Skin epidermis (tissue), 12 donors: ENCODE data around the gene RTRAF.
A peak's percentile ranks its signal among the peaks of the same experiment; 100 is the strongest.

Source experiments
- H3K27ac ChIP-seq, 21 experiments: fragments of 200-600 bp; sonication (generic) in 11 of 21; one replicate each; pipeline ENCODE4 v1.5.0; 2020; ENCODE audit warnings: mild to moderate bottlenecking in 3 of 21, inconsistent platforms in 2 of 21, moderate library complexity in 2 of 21
- H3K4me3 ChIP-seq, 7 experiments: fragments of 200-600 bp; sonication (generic) in 2 of 7; one replicate each; pipeline ENCODE4 v1.5.0; 2020; ENCODE audit warnings: inconsistent platforms in 2 of 7, mild to moderate bottlenecking in 2 of 7, moderate library complexity in 1 of 7

RTRAF gene

DNA sequence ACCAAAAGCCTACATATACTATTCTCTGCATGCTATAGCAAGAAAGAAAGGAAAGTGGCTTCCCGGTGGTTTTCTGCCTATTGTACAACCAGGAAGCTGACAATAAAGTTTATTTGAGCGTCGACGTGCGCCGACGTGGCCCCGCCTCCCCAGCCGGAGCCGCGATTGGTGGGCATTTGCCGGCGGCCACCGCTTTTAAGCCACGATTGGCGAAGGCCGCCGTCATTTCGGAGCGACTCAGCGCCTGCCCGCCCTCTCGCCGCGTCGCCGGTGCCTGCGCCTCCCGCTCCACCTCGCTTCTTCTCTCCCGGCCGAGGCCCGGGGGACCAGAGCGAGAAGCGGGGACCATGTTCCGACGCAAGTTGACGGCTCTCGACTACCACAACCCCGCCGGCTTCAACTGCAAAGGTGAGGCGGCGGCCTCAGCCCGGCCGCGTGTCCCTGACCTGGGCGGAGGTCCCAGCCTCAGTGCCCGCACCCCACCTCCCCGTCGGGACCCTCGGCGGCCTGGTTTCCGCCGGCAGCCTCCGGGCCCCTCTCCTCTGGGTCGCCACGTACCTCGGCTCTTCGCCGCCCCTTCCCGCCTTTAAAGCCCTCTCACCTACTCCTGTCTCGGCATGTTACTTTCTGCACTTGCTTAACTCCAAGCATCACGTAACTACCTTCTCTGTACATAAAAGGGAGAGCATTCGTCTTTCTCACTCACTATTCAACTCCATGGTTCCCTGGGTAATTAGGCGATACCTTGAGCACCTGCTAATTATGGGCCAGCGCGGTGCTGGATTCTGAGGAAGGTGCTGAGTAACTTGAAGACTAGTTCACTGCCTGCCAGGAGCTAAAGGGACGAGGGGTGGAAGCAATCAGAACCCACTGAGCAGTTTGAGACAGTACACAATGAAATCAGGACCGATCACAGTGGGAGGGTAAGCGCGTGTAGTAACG is at the start of gene RTRAF:
RTRAF (plus strand) TSS at position 254 of the 942 bp plus-strand sequence; CDS start at position 348, 94 bp downstream.
- peak within 1 kb of the TSS; percentile 80 to 98 (median 93) for H3K27ac ChIP-seq
- peak within 1 kb of the TSS; percentile 82 to 94 (median 89) for H3K4me3 ChIP-seq

DNA sequence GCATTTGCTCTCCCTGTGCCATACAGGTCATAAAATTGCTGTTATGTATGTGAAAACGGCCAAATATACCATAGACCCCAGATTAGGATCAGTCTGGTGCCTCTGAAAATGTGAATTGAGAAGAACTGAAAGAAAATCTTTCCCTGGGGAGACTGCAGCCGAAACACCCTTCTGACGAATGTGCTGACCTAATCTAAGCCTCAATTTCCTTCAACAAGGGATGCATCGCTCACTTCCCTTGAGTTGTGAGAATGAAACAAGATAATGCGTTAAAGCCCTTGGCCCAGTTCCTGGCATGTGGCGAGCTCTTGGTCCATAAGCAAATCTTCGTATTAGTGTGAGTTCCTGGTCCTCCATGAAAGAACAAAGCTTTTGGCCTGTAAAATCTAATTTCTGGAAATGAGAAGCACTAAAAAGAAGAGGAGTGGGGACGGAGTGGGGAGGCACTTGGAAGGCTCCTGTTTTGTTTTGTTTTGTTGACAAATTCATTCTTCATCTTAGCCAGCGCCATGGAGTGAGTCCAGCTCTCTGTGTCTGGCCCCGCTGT is 49.5 kb upstream of the RTRAF start:
- Histone ChIP-seq H3K27ac (no peak overlapping the region), H3K4me3 (no peak overlapping the region)

DNA sequence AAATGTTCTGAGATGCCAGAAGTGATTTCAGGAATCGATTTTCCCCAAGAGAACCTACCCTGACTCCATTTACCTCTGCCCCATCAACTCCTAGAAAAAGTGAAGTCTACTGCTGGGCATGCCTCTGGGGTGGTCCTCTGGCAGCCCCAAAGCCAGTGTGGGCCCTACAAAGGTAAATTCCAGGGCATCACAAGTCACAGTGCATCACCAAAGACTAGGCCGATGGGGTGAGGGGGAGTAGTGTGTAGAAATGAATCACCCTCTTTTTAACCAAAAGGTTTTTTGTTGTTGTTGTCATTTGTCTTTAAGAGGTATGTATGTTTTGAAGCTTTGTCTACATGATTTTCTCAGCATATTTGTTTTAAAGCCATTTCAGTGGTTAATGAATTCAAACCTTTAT is 46.4 kb upstream of the RTRAF start:
- Histone ChIP-seq H3K27ac (no peak overlapping the region), H3K4me3 (no peak overlapping the region)

DNA sequence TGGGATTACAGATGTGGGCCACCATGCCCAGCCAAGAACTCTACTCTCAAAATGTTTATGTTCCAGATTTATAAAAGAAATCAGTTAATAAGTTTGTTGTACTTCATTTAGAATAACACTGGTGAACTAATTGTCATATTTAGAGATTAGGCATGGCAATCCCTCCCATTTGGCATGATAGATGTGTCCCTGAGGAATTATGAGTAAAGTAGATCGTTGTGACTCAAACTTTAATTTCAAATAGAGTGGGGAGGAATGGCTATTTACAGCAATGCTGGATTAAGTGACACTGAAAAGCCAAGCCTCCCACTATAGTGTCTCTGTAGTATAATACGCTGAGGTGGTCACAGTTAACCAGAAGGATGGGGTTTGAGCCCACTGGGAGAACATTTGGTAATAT is 39.3 kb upstream of the RTRAF start:
- Histone ChIP-seq H3K4me3 (no peak overlapping the region), H3K27ac (no peak overlapping the region)

DNA sequence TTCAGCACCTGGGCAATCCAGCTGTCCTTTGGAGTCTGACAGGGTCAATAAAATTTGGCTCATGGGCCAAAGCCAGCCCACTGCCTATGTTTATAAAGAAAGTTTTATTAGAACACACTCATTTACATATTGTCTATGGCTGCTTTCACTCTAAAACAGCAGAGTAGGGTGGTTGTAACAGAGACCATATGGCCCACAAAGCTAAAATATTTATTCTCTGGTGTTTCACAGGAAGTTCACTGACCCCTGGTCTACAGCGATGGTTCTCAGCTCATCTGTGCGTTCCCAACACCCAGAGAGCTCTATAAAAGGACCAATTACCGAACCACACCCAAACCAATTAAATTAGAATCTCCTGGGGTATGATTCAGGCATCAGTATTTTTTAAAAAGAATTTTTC is 37.7 kb upstream of the RTRAF start:
- Histone ChIP-seq H3K4me3 (no peak overlapping the region), H3K27ac (no peak overlapping the region)

DNA sequence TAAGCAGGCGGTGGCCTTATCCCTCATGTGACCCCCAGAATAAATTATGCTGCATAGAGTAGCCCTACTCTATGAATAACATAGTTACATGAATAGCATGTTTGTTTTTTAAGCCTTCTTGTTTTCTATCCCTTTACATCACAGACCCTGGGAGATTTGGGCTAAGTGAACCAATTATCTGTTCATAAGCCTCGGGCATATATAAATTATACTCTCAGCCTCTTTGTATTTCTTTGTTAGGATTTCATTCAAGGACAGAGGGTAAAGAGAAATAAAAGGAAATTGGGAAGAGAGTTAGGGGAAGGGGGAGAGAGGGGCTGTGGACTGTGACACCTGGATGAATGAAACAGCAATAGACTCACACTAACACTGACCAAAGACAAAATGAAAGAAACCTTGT is 35.3 kb upstream of the RTRAF start:
- H3K4me3 ChIP-seq, result no peak overlapping the region
- no peak overlapping the region for H3K27ac ChIP-seq

DNA sequence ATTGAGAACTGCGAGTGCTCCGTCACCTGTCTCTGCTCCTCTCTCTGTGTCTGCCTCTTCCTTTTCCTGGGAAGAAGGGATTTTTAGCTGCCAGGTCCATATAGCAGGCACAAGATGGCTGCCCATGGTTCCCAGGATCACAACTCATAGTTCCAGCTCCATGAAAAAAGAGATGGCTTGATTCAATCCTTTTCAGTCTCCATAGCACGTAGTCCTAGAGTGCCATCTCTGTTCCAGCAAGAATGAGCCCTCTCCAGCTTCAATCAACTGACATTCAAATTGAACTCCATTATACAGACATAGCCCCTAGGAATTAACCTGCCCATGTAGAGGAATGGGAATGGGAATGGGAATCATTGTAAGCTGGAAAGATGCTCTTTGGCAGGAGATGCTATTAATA is 34.7 kb upstream of the RTRAF start:
- H3K4me3 ChIP-seq, result no peak overlapping the region
- H3K27ac ChIP-seq, result no peak overlapping the region

DNA sequence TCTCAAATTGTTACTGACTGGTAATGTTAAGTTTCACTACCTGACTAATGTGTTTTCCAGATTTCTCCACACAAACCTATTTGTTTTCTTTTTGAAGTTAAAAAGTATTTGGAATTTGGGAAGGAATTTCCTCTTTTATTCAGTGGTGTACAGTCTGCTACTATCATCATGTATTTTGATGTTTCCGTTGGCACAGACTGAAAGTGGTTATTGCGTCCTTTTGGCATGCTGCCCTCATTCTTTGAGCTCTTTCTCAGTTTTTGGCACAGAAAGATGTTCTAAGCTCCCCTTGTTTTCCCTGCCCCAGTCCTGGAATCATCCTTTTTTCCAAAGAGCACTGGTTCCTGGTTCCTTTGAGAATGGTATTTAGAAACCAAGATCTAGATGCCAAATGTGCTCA is 31.4 kb upstream of the RTRAF start:
- no peak overlapping the region for H3K27ac ChIP-seq
- H3K4me3 ChIP-seq, result no peak overlapping the region

DNA sequence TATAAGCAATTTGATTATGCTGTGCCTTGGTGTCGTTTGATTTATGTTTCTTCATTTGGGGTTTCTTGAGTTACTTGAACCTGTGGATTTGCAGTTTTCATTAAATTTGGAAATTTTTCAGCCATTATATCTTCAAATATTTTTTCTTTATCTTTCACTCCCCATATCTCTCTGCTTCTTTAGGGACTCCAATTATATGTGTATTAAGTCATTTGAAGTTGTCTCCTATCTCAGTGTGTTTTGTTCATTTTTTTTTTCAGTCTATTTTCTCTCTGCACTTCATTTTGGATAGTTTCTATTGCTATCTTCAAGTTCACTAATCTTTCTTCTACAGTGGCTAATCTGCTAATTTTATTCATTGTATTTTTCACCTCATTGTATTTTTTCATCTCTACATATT is 29.4 kb upstream of the RTRAF start:
- H3K27ac ChIP-seq, result no peak overlapping the region
- H3K4me3 ChIP-seq, result no peak overlapping the region

DNA sequence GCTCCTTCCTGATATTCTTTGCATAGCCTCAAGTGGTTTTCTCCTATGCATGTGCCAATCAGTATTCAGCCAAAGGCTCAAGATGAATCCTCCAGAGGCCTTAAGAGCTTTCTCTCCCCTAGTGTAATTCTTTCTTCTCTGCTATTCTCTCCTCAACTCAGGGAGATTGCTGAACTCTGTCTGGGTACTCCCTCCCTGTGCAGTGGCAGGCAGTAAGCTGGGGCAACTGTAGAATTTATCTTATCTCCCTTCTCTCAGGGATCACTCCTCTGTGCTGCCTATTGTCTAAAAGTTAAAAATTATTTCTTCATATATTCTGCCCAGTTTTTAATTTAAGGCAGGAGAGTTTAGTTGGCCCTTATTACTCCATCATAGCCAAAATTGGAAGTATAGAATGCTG is 28.5 kb upstream of the RTRAF start:
- H3K4me3 ChIP-seq, result no peak overlapping the region
- H3K27ac ChIP-seq, result no peak overlapping the region

DNA sequence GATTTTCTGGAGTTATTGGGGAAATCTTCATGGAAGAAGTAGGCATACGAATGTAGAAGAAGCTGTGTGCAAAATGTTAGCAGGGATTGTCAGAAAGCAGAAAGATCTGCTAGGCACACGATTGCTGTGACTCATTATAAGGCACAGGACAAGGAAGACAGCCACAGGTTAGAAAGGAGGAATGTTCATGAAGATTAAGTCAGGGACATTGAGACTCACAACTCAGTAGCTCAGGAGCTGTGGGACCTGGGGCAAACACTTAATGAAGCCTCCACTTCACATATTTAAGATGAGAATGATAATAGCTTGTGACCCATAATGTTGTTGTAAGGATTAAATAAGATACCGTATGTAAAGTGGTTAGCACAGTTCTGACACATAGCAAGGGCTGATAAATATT is 26.6 kb upstream of the RTRAF start:
- Histone ChIP-seq H3K4me3 (no peak overlapping the region), H3K27ac (no peak overlapping the region)

DNA sequence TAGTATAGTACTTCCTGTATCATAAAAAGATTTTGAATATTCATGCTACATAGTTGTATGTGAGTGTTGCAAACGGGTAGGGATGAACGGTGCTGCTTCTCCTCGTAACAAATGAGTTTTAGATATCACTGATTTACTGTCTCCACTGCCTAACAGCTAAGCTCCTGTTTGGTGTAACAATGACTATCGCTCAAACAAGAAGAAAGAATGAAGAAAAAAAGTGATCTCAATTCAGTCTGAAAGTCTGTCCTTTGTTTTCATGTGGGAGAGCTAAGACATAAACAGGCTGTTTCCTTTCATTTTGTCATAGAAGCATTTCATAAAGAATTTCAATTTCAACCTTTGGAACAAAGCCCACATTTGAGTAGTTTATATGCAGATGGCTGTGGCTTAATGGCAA is 26.1 kb upstream of the RTRAF start:
- no peak overlapping the region for H3K27ac ChIP-seq
- no peak overlapping the region for H3K4me3 ChIP-seq

DNA sequence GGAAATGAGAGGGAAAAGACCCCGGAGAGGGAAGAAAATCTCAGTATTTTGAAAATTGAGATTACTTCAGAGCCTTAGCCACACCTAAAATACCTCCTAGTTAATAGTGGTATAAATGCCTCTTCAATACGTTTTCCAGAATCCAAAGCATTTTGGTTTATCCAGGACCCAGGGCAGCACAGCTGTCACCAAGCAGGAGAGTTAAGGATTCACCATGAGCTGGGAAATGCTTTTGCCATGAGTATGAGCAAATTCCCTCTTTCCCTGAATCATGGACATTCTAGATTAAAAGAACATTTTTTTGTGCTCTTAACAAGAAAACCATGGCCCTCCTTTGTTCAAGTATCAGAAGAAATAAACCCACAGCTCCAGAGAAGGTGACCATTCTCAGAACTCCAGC is 21.8 kb upstream of the RTRAF start:
- no peak overlapping the region for H3K27ac ChIP-seq
- H3K4me3 ChIP-seq, result no peak overlapping the region

DNA sequence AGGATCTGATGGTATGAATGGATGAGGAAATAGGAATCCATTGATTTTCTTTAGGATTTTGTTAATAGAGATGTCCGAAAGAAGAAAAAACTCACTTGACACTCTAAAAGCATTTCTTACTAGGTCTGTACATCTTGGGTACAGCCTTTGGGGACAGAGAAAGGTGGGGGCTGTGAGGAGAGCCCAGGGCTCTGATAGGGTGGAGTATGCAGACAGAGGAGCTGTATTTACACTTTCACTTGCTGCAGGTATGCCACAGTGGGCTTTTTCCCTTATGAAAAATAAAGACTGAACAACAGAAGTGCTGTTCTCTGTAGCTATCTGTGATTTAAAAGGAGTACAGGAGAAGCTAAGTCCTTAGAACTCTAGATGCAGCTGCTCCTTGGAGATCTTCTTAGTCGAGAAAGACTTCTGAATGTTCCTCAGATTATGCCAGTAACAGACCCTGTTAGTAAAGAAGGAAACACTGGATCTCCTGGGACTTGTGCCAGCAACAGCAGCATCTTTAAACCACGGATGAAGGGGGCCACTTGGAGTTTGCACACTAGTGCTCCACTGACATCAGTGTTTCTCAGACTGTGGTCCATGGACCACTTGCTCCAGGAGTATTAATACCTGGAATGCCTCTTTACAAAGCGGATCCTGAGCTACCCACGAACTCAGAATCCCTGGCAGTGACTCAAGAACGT is 19.4 kb upstream of the RTRAF start:
- Histone ChIP-seq H3K27ac (no peak overlapping the region), H3K4me3 (no peak overlapping the region)

DNA sequence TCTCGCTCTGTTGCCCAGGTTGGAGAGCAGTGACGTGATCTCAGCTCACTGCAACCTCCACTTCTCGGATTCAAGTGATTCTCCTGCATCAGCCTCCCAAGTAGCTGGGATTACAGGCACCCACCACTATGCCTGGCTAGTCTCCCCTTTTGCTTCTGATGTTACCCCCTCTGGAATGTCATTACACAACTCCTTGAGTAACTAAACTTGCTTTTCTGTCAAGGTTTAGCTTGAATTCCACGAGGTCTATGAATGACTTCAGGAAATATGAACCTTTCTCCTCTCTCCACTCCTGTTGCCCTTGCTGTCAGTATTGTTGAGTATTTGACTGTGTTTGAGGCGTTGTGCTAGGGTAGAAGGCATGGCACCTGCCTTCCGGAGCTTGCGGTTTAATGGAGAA is 16.8 kb upstream of the RTRAF start:
- no peak overlapping the region for H3K4me3 ChIP-seq
- H3K27ac ChIP-seq, result no peak overlapping the region

DNA sequence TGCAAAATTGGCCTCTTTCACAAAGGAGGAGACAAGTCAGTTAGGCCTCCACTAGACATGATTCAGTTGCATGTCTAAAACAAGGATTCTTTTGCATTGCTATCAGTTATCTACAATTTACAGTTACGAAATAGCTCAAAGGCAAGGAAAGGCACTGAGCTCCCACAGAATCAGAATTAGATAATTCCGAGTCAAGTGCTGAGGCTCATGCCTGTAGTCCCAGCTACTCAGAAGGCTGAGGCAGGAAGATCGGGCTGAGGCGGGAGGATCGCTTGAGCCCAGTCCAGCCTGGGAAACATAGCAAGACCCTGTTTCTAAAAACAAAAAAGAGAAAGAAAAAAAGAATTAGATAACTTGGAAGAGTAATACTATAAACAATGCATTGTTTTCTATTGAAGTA is 12.3 kb upstream of the RTRAF start:
- Histone ChIP-seq H3K27ac (no peak overlapping the region), H3K4me3 (no peak overlapping the region)

DNA sequence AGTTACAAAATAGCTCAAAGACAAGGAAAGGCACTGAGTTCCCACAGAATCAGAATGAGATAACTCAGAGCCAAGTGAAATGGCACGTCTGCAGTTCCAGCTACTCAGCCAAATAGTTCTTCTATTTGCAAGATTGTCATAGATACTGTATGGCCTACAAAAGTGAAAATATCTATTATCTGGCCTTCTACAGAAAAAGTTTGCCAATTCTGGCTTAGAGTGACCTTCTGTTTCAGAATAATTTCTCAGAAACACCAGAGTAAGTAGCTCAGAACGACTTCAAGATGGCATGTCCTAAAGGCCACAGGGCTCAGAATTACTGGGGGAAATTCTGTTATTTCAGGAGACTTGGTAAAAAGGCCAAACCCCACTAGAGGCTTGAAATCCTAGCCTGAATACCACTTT is 10.7 kb upstream of the RTRAF start:
- H3K4me3 ChIP-seq, result no peak overlapping the region
- no peak overlapping the region for H3K27ac ChIP-seq

DNA sequence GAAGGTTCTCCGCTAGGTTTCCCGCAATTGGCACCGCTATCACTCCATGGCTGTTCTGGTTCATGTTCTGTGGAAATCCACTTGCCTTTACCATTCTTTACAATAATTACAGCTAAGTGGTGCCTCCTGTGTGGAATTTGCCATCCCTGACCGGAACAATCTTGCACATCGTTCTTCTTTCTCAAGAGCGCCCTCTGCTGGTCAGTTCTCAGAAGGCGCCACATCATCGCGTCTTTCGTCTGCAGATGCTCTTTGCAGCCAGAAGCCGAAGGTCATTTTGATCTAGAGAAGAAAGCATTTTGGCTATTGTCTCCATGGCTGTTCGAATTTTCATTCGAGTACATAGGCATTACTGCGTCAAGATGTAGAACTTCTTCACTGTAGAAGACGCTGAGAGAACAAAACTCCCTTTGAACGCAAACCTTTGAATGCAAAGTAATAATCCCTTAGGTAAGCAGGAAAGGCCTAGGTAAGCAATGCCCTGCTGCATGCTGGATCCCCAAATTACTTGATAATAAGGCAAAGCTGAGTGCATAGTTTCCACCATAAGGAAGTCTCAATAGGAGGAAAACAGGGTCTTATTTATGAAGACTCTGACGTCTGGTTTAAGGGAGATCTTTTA is 10.1 kb upstream of the RTRAF start:
- H3K27ac ChIP-seq, result no peak overlapping the region
- no peak overlapping the region for H3K4me3 ChIP-seq

DNA sequence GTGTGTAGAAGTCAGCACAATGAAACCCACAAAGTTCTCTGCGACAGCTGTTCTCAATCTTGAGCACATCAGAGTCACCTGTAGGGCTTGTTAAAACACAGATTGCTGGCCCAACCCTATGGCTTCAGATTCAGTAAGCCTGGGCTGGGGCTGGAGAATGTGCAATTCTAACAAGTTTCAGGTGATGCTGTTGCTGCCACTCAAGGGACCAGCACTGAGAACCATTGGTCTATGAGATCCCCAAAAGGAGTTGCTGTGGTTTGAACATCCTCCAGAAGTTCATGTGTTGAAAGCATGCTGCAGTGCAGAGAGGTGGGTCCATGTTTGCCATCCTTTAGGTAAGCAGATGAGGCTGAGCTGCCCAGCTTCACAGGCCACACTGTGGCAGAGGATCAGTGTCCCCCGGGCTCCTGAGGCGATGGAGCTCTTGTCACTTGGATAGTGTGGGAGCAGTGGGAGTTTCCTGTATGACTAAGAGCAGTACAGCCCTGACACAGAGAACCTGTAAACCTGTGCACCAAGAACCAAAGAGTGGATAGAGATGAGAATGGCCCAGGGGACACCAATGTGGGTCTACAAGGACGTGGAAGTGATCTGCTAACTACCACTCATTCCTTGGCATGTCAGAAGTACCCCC is 8.0 kb upstream of the RTRAF start:
- Histone ChIP-seq H3K4me3 (no peak overlapping the region), H3K27ac (no peak overlapping the region)

DNA sequence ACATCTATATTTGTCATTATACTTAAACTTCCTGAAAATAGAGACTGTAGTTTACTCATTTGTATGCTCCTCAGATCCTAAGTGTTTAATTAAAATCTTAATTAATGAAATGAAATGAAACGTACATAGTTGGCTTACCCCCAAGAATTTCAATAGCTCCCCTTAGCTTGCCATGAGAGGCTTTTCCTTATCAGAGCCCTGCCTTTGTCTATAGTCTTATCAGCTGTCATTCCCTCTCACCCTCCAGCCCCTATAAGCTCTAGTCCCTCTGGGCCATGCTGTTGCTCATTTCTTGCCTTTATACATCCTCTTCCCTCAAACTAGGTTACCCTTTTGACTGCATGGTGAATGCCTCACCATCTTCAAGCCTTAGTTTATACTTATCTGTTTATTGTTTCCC is 1.1 kb upstream of the RTRAF start:
- Histone ChIP-seq H3K4me3 (no peak overlapping the region), H3K27ac (peak overlapping the region in 2 of 21 experiments; percentile 96 to 98)
